Anterior cingulate cortex (tissue), 58 donors: ENCODE results near the gene PAN3.

Experiments
- DNase-seq, 58 donors: peaks; one replicate each; lab custom pipeline; 2025; lab: John Stamatoyannopoulos, UW

PAN3 gene

DNA sequence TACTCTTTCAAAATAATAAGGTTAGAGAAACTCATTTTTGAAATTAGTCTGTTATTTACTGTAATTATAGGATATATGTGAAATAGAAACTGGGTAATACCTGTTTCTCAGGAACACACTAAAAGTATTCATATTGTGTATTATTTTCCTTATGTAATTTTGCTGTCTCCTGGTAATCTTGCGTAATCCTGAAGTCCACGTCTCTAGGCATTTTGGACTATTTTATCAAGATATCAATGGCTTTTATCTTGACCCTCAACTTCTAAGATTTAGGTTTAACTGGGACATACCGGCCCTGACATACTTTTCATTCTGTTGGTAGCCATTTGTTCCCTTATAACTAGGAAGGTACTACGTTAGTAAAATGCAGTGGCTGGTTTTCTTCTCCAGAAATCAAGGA, 80.3 kb downstream of the PAN3 start:
- DNase-seq: no peak

DNA sequence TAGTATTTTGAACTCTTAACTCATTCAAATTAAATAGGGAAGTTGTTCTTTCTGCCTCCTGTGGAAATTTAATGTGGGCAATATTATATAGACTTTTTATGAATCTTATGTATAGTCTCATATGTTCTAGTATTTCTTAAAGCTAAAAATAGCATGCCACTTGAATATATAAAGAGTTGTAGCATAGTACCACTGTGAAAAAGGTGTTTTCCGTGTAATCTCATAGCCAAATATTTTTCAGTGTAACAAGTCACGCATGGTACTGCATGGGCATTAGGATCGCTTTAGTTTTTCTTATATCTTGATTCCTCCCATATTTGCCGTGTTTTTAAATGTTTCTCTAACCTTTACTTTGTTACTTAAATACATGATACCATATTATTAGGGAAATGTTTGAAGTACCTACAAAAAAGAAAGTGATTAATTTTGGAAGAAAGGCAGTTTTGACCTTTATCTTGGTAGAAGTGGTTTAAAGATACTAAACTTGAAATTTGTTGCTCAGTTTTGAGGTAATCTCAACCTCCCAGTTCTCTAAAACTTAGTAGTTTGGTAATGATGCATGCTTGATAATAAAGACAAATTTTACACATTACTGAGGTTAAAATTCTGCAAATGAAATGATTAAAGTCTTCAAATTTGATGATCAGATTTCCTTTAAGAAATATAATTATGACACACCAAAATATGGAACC, 81.2 kb downstream of the PAN3 start:
- DNase-seq: no peak

DNA sequence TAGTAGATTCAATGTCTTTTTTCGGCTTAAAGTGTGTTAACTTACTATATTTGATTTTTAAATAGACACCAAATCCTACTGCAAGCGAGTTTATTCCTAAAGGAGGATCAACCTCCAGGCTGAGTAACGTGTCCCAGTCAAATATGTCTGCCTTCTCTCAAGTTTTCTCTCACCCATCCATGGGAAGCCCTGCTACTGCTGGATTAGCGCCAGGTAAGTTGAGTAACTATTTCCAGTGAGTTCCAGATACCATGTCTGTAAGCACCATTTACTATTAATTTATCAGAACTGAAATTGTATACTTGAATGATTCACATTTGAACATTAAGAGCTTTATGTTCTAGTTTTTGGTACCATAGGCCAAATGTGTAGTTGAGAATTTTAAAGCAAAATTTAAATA, 81.8 kb downstream of the PAN3 start:
- DNase-seq: no peak

DNA sequence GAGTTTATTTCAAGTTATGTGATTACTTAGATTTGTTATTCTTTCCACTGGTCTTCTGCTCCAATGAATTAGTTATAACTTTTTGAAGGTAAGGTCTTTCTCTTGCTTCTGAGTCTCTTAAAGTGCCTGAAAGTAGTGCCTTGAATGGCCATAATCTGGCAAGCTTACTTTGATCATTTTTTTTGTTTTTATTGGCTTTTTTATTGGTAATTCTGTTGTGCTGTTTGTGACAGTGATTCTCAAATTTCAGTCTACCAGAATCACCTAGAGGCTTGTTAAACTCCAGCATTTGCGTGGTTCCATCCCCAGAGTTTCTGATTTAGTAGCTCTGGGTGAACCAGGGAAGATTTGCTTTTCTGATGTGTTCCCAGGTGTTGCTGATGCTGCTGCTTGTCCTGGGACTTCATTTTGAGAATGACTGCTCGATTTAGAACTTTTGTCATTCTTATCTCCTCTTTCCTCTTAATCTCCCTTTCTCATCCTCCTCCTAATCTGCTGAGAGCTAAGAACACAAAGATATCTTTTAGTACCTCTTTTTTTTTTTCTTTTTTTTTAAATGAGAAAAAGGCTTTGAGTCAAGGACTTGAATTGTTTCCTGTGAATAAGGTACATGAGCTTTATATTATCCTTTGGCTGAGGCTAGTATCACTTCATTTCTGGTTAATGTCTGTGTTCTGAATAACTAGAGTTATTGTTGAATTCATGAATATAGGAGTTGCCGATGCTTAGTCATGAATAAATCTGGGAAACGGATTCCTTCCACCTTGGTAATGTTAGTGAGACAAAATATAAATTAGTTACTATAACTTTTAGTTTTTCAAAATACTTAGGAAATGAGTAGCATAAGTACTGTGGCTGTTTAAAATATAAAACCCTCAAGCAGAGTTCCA, 91.4 kb downstream of the PAN3 start:
- DNase-seq: no peak

DNA sequence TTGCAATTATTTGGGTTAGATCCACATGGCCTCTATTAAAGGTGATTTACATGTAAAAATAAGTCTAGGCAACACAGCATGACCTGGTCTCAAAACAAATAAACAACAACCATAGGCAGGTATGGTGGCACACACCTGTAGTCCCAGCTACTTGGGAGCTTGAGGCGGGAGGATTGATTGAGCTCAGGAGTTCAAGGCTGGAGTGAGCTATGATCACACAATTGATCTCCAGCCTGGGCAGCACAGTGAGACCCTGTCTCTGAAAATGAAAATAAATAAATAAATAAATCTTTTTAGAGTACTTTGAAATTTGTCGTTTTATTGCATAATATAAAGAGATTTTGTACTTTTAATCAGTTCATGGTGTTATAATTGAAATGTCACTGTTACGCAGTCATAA, 93.3 kb downstream of the PAN3 start:
- no peak for DNase-seq

DNA sequence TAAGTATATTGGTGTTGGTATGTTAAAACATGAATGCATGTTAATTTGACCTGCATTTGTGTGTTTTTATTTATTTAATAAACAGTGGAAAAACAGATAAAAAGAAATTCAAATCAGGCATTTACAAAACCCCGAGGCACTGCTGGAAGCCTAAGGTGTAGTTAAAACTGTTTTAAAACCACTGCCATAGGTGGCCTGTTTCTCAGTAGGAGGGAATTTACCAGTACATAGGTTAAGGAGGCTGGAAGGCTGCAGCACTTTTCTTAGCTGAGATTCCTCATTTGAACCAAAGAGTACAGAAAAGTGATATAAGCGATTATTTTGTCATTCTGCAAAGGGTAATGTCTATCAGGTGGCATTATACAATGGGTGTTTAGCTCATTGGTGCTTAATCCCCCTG, 99.6 kb downstream of the PAN3 start:
- DNase-seq: no peak

DNA sequence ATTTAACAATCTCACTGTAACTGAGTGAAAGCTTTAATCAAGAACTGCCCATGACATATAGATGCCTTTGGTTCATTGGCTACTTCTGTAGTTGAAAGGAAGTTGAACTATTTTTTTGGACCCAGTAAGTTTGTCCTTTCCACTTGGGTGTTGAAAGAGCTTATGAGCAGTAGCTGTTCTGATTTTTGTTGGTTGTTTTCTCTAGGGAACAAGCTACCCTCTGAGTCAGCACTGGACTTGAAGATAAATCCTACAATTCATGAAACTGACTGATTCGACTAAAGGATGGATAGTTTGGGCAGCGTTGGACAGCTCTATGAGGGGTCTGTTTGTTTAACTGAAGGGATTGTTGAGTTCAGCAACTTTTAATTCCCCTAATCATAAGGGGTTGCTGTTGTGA, 101.0 kb downstream of the PAN3 start:
- DNase-seq: no peak

DNA sequence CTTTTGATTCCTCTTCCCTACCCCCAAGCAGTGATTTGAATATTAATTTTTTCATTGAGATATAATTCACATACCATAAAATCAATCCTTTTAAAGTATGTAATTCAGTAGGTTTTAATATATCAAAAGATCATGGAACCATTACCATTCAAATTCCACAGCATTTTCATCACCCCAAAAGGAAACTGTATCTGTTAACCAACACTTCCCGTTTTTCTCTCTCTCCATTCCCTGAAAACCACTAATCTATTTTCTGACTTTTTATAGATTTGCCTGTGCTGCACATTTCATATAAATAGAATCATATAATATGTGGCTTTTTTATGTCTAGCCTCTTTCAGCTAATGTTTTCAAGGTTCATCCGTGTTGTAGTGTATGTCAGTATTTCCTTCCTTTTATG, 107.1 kb downstream of the PAN3 start:
- DNase-seq: no peak

DNA sequence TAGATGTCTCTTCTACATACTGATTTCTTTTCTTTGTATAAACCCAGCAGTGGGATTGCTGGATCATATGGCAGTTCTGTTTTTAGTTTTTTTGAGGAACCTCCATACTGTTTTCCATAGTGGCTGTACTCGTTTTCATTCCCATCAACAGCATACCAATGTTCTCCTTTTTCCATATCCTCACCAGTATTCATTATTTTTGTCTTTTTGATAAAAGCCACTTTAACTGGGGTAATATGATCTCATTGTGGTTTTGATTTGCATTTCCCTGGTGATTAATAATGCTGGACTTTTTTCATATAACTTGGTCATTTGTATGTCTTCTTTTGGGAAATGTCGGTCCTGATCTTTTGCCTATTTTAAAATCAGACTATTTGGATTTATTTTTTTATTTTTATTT, 108.5 kb downstream of the PAN3 start:
- no peak for DNase-seq

DNA sequence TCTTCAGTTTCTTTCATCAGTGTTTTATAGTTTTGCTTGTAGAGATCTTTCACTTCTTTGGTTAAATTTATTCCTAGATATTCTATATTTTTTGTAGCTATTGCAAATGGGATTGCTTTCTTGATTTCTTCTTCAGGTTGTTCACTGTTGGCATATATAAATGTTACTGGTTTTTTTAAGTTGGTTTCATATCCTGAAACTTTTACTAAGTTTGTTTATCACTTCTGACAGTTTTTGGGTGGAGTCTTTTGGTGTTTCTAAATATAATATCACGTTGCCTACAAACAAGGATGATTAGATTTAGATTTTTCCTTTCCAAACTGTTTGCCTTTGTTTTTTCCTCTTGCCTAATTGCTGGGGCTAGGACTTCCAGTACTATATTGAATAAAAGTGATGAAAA, 109.7 kb downstream of the PAN3 start:
- DNase-seq: no peak

DNA sequence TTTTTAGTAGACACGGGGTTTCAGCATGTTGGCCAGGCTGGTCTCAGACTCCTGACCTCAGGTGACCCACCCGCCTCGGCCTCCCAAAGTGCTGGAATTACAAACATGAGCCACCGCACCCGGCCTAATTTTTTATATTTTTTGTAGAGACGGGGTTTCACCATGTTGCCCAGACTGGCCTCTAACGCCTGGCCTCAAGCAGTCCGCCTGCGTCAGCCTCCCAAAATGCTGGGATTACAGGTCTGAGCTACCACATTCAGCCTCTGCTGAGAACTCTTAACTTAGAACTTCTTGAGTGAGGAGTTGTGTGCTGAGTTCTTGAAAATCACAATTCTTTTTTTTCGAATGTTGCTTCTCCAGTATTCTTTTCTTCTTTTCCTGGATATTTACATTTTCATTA, 112.2 kb downstream of the PAN3 start:
- no peak for DNase-seq

DNA sequence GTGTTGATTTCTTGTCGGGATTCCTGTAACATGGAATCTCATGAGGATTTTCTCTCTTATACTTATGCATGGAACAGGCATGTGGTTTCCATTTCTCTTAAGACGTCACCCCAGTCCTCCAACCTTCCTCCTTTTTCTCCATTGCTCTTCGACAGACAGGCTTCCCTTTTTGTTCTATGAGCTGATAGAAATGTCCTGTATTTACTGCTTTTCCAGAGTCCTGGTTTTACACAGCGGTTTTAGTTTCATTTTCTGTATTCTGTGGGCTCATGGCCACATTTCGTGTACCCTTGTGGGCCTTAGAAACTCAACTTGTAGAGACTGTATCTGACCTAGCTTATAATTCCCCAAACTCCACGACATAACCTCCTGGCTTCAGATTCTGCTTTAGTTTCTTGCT, 113.1 kb downstream of the PAN3 start:
- no peak for DNase-seq

DNA sequence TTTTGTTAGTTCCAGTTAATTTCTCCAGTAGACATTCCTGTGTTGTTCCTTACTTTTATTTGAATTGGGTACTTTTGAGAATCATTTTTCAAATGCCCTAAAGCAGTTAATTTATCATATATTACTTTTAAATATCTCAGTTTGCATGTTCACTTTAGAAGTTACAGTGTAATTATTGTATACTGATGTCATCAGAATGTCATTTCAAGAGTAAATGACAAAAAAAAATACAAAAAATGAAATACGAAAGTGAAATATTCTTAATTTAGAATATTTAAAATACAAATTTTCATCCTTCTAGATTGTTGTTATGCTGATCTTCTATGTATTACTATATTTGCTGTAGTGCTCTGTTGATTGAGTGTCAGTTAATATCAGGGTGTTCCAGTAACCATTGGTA, 114.2 kb downstream of the PAN3 start:
- DNase-seq: no peak

DNA sequence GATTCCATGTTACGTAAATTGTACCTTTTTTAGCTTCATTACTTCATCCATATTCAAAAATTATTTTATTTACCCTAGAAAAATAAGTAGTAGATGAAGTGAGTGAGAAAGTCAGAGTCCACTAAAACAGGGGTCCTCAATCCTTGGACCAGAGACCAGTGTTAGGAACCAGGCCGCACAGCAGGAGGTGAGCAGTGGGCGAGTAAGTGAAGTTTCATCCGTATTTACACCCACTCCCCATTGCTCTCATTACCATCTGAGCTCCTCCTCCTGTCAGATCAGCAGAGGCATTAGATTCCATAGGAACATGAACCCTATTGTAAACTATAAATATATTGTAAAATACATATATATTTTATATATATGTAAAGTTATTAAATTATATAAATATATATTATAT, 119.0 kb downstream of the PAN3 start:
- no peak for DNase-seq

DNA sequence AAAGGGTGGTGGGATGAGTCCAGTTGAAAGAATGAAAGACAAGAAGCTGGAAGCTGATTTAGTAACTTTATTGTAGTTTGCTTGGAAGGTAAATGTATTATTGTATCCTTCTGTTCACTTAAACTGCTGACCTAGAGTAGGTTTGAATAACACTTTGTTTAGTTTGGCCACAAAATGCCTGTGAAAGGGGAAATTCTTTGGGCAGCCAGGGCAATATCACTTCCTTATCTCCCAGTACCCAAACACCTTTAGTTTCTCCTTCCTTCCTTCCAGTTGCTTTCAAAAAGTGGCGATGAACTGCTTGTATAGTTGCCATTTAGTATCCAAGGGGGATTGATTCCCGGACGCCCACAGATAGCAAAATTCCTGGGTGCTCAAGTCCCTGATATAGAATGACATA, 120.1 kb downstream of the PAN3 start:
- no peak for DNase-seq

DNA sequence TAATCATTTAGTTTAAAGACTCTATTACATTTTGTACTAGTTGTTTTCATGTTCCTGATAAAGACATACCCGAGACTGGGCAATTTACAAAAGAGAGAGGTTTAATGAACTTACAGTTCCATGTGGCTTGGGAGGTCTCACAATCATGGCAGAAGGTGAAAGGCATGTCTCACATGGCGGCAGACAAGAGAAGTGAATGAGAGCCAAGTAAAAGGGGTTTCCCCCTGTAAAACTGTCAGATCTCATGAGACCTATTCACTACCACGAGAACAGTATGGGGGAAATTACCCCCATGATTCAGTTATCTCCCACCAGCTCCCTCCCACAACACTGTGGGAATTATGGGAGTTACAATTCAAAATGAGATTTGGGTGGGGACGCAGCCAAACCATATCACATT, 129.2 kb downstream of the PAN3 start:
- no peak for DNase-seq

DNA sequence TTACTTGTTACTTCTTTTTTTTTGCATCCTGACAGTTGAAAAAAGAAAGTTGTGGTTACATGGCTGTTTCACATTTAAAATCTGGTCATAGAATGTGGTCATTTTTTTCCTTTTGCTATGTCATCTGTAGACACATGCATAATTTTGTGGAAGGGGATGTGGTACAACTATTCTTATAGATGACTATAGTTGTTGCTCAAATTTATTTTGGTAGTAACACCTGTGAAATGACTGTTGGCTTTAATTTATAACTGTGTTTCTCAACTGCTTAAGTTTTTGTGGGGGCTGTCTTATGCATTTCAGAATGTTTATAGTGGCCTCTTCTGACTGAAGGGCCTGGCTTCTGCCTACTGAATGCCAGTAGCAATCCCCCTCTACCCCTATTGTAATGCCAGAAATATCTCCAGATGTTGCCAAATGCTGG, 130.5 kb downstream of the PAN3 start:
- DNase-seq: no peak

DNA sequence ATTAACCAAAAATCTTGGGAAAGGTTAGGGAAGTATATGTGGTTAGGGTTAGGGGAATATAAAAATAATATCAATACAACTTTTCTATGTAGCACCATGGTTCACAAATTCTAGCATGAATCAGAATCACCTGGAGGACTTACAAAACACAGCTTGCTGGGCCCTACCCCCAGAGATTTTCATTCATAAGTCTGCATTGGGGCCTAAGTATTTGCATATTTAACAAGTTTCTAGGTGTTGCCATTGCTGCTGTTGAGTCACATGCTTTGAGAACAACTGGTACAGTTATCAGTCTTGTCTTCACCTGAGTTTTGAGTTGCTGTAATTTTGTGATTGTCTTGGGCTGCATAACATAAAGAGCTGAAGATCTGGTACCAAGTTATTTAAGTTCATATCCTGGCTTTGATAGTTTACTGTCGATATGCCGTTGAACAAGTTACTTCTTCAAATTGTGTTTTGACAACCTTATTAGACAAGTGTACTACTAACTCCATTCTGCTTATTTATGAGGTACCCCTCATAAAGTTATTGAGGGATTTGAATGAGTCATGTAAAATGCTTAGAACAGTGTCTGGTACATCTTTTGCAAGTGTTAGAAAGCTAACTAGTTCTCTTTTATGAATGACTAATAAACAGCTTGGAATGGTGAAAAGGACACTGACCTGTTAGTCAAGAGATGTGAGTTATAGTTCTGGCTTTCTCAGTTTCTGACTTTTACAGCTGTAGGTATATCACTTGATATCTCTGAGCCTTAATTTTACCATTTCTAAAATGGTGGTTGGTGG, 132.9 kb downstream of the PAN3 start:
- no peak for DNase-seq

DNA sequence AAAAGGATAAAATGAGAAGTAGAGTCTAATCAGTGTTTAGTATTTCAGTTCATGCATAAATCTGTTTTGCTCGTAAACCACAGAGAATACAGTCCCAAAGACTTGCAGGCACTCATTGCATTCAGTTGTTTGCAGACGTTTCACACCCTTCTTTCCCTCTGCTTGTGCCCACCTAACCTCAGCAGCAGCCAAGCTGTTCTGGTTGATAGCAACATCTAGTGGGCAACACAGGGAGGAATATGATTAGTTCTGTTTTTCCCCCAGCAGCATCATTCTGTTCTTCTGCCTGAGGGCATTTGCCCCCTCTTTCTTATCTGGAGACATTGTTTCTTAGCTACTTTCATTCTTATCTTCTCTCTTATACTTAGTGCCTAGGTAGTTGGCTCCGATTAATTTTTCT, 135.6 kb downstream of the PAN3 start:
- DNase-seq: no peak

DNA sequence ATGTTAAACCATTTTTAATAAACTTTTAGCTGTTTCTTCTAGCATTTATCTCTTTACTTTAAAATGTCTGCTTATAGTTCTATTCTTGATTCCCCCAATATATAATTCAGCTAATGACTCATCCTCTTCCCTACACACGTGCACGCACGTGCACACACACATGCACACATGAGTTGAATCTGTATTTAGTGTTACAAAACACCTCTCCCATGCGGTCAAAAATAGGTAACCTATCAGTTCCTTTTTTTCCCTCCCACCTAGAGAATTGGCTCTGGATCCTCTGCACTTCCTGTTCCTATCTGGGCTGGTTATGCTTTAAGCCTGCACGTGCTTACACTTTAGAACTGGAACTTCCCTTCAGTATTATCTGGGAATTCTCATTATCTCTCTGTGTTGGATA, 144.1 kb downstream of the PAN3 start:
- no peak for DNase-seq

DNA sequence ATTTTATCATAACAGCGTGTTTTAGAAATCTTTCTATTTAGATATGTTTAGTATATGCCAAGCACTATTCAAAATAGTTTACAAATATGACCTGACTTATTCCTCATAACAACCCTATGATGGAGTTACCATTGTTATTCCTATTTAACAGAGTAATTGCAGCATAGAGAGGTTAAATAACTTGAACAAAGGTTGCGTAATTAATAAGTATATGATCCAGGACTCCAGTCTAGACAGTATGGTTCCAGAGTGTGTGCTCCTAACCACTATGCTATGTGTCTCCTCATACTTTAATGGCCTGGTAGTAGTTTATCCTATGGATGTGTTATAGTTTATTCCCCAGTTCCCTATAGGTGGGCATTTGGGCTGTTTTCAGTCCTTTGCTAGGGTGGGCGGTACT, 145.3 kb downstream of the PAN3 start:
- no peak for DNase-seq
